GM10248 (cell line): ENCODE measurements around the gene HSP90B1.

Experiments used
- CTCF ChIA-PET: fragments of 300-600 bp; sonication (Branson Sonifier 250); formaldehyde crosslinking; extraction: SDS; loops from one replicate; lab custom pipeline; 2021; ENCODE audit warnings: antibody characterized with exemption; lab: Yijun Ruan, JAX
- POLR2A ChIA-PET: fragments of 350-650 bp; sonication (Branson Sonifier 250); formaldehyde crosslinking; extraction: SDS; loops from one replicate; lab custom pipeline; 2020; ENCODE audit warnings: antibody characterized with exemption; lab: Yijun Ruan, JAX
- DNase-seq: peaks from one replicate; pipeline ENCODE4 v3.0.0; 2012; ENCODE audit errors: extremely low spot score
- TF ChIP-seq, protein P1 (sequence below): IDR thresholded peaks from 2 replicates; pipeline ENCODE4 v1.5.1; 2012; ENCODE audit warnings: mild to moderate bottlenecking, low read depth; ENCODE audit errors: extremely low read depth, missing control alignments, control extremely low read depth

The HSP90B1 gene

GRCh38 chr12:103955811-103956508, 25.8 kb downstream of the HSP90B1 start:
- DNase-seq, result no peak
- ChIA-PET CTCF (interaction anchor here (1.0 to 3.0 kb wide), 8 partner anchors 8 to 153 kb away, joined by 3 to 11 read pairs (median 4); partner anchors contain the start of gene TDG), POLR2A (interaction anchor here (1.4 kb wide), 2 partner anchors 10 to 26 kb away, joined by 8 read pairs; partner anchors contain the start of genes HSP90B1 and TDG)
- TF ChIP-seq, protein P1, sequence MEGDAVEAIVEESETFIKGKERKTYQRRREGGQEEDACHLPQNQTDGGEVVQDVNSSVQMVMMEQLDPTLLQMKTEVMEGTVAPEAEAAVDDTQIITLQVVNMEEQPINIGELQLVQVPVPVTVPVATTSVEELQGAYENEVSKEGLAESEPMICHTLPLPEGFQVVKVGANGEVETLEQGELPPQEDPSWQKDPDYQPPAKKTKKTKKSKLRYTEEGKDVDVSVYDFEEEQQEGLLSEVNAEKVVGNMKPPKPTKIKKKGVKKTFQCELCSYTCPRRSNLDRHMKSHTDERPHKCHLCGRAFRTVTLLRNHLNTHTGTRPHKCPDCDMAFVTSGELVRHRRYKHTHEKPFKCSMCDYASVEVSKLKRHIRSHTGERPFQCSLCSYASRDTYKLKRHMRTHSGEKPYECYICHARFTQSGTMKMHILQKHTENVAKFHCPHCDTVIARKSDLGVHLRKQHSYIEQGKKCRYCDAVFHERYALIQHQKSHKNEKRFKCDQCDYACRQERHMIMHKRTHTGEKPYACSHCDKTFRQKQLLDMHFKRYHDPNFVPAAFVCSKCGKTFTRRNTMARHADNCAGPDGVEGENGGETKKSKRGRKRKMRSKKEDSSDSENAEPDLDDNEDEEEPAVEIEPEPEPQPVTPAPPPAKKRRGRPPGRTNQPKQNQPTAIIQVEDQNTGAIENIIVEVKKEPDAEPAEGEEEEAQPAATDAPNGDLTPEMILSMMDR, result no peak

GRCh38 chr12:103956509-103957027, 26.4 kb downstream of the HSP90B1 start:
- POLR2A ChIA-PET, result interaction anchor here (1.4 kb wide), 2 partner anchors 10 to 27 kb away, joined by 8 read pairs; partner anchors contain the start of genes HSP90B1 and TDG
- DNase-seq, result no peak
- TF ChIP-seq, protein P1, result no peak
- CTCF ChIA-PET, result interaction anchor here (1.0 to 3.0 kb wide), 7 partner anchors 9 to 153 kb away, joined by 3 to 11 read pairs (median 4); partner anchors contain the start of gene TDG

GRCh38 chr12:103957865-103958388, 27.7 kb downstream of the HSP90B1 start:
- DNase-seq, result no peak
- CTCF ChIA-PET, result no interaction called here
- POLR2A ChIA-PET, result no interaction called here
- TF ChIP-seq, protein P1, result no peak

DNA sequence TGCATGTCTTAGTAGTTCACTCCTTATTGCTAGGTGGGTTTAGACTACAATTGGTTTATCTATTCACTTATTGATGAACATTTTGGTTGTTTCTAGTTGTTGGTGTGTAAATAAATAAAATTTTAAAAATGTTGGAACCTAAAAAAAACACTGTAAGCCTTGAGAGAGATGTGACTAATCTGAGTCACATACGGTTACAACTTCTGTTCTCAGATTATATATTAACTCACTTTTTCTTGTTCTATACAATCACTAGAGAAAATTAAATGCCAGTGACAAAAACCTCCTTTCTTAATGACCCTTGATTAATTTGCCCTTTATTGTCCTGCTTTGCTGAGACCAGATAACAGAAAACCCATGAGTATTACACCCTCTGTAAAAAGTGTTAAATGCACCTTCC, 28.4 kb downstream of the HSP90B1 start:
- ChIA-PET POLR2A (no interaction called here), CTCF (no interaction called here)
- TF ChIP-seq, protein P1, result no peak
- DNase-seq, result no peak

GRCh38 chr12:103960616-103961227, 30.5 kb downstream of the HSP90B1 start:
- TF ChIP-seq, protein P1, result no peak
- ChIA-PET CTCF (interaction anchor here (1.4 kb wide), 1 partner anchor 82 kb away, joined by 3 read pairs; no protein-coding TSS in a partner anchor), POLR2A (no interaction called here)
- no peak for DNase-seq

- ChIA-PET CTCF (interaction anchor here (0.7 to 2.3 kb wide), 5 partner anchors 13 to 147 kb away, joined by 3 to 6 read pairs (median 5); no protein-coding TSS in a partner anchor), POLR2A (interaction anchor here (0.6 to 2.2 kb wide), 8 partner anchors 16 to 1050 kb away, joined by 3 to 10 read pairs (median 6); partner anchors contain the start of genes HCFC2 and HSP90B1)
- TF ChIP-seq, protein P1, result no peak
- no peak for DNase-seq
Observed at GRCh38 chr12:103962493-103962892, 32.3 kb downstream of the HSP90B1 start.
